Neural cell (in vitro differentiated cells): ENCODE results near the gene GBP2.

Experiments used
- EP300 ChIP-seq: fragments of 450-650 bp; conservative IDR thresholded peaks from 2 replicates; pipeline ENCODE4 v1.6.1; 2014; ENCODE audit warnings: antibody characterized with exemption, mild to moderate bottlenecking, moderate library complexity; ENCODE audit not compliant: poor library complexity, severe bottlenecking
- EZH2 ChIP-seq: fragments of 200-600, 300-800 bp; shearing (Covaris generic), sonication (generic); IDR thresholded peaks from 2 replicates; pipeline ENCODE4 v1.6.1; 2014; ENCODE audit warnings: antibody characterized with exemption, low read length, borderline replicate concordance, mild to moderate bottlenecking; ENCODE audit not compliant: insufficient read depth, poor library complexity, severe bottlenecking
- POLR2AphosphoS5 ChIP-seq: IDR thresholded peaks from 2 replicates; pipeline ENCODE4 v1.6.1; 2012
- RAD21 ChIP-seq: fragments of 450-650 bp; conservative IDR thresholded peaks from 2 replicates; pipeline ENCODE4 v1.6.1; 2014; ENCODE audit warnings: antibody characterized with exemption, mild to moderate bottlenecking, moderate library complexity
- SMC3 ChIP-seq: fragments of 450-650 bp; conservative IDR thresholded peaks from 2 replicates; pipeline ENCODE4 v1.6.1; 2014; ENCODE audit warnings: antibody characterized with exemption, mild to moderate bottlenecking, moderate library complexity; ENCODE audit not compliant: poor library complexity
- TF ChIP-seq, protein P1 (sequence below): fragments of 450-650 bp; IDR thresholded peaks from 2 replicates; pipeline ENCODE4 v1.5.1; 2014; ENCODE audit warnings: antibody characterized with exemption, mild to moderate bottlenecking, moderate library complexity; ENCODE audit not compliant: poor library complexity, severe bottlenecking
- TF ChIP-seq, protein P2 (sequence below): IDR thresholded peaks from 2 replicates; pipeline ENCODE4 v1.6.1; 2012; ENCODE audit warnings: borderline replicate concordance

DNA sequence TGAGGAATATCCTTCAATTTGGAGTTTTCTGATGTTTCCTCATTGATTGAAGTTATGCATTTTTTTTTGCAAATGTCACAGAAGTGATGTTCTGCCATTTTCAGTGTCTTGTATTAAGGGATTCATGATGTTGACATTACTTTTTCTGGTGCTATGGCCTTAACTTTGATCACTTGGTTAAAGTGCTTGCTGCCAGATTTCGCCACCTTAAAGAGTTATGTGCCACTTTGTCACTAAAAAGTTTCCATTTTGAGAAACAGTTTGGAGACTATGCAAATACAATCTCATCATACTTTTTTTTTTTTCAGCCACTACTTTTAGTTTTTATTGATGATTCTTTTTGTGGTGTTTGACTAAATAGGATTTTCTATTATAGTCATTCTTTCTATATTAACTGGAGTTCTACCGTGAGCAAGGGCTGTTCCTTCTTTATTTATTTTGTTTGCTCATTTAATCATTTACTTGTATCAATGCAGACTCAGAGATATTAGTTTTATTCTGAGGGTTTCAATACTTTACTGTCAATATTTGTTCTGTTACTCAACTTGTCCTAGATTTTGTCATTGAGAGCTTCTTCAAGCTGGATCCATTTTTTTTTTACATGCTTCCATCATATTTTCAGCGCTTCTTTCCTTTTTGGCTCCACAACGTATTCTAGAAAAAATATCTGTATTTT lies 46.7 kb upstream of the GBP2 start:
- TF ChIP-seq, protein P1, sequence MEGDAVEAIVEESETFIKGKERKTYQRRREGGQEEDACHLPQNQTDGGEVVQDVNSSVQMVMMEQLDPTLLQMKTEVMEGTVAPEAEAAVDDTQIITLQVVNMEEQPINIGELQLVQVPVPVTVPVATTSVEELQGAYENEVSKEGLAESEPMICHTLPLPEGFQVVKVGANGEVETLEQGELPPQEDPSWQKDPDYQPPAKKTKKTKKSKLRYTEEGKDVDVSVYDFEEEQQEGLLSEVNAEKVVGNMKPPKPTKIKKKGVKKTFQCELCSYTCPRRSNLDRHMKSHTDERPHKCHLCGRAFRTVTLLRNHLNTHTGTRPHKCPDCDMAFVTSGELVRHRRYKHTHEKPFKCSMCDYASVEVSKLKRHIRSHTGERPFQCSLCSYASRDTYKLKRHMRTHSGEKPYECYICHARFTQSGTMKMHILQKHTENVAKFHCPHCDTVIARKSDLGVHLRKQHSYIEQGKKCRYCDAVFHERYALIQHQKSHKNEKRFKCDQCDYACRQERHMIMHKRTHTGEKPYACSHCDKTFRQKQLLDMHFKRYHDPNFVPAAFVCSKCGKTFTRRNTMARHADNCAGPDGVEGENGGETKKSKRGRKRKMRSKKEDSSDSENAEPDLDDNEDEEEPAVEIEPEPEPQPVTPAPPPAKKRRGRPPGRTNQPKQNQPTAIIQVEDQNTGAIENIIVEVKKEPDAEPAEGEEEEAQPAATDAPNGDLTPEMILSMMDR = no peak
- TF ChIP-seq RAD21 = no peak
- no peak for TF ChIP-seq EP300
- no peak for TF ChIP-seq EZH2
- no peak for TF ChIP-seq POLR2AphosphoS5
- no peak for TF ChIP-seq SMC3
- TF ChIP-seq, protein P2, sequence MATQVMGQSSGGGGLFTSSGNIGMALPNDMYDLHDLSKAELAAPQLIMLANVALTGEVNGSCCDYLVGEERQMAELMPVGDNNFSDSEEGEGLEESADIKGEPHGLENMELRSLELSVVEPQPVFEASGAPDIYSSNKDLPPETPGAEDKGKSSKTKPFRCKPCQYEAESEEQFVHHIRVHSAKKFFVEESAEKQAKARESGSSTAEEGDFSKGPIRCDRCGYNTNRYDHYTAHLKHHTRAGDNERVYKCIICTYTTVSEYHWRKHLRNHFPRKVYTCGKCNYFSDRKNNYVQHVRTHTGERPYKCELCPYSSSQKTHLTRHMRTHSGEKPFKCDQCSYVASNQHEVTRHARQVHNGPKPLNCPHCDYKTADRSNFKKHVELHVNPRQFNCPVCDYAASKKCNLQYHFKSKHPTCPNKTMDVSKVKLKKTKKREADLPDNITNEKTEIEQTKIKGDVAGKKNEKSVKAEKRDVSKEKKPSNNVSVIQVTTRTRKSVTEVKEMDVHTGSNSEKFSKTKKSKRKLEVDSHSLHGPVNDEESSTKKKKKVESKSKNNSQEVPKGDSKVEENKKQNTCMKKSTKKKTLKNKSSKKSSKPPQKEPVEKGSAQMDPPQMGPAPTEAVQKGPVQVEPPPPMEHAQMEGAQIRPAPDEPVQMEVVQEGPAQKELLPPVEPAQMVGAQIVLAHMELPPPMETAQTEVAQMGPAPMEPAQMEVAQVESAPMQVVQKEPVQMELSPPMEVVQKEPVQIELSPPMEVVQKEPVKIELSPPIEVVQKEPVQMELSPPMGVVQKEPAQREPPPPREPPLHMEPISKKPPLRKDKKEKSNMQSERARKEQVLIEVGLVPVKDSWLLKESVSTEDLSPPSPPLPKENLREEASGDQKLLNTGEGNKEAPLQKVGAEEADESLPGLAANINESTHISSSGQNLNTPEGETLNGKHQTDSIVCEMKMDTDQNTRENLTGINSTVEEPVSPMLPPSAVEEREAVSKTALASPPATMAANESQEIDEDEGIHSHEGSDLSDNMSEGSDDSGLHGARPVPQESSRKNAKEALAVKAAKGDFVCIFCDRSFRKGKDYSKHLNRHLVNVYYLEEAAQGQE = no peak
